Testis (tissue), 2 donors: ENCODE results near the gene FGF12.

Experiments
- CTCF ChIP-seq, 3 experiments: fragments of 450-650 bp in 2 of 3; fragments of 200-600 bp in 1 of 3; sonication (generic) in 1 of 3; IDR thresholded peaks; one replicate each; pipeline ENCODE4 v1.5.1; 2016 to 2019; ENCODE audit warnings: antibody characterized with exemption in 3 of 3, mild to moderate bottlenecking in 2 of 3, moderate library complexity in 1 of 3
- POLR2A ChIP-seq: fragments of 450-650 bp; IDR thresholded peaks from one replicate; pipeline ENCODE4 v1.6.1; 2017; ENCODE audit warnings: antibody characterized with exemption, mild to moderate bottlenecking, moderate library complexity

GRCh38 chr3:192645437-192645836 is 81.9 kb downstream of the FGF12 start:
- no peak for TF ChIP-seq POLR2A
- no peak for TF ChIP-seq CTCF (IDR thresholded peaks at IDR 0.05)
